Loucy (cell line): ENCODE measurements around the gene RNASEH2C.

ENCODE experiments used
- H2AFZ ChIP-seq: fragments of 200-600 bp; sonication (generic); 2 replicates; pipeline ENCODE4 v1.6.0; 2016; ENCODE audit warnings: antibody characterized with exemption, mild to moderate bottlenecking, low read length, moderate library complexity
- H3F3A ChIP-seq: fragments of 200-600 bp; 2 replicates; pipeline ENCODE4 v1.6.0; 2016; ENCODE audit warnings: antibody characterized with exemption, low read depth, mild to moderate bottlenecking
- H3K27me3 ChIP-seq: fragments of 200-600 bp; sonication (generic); 2 replicates; pipeline ENCODE4 v1.6.1; 2014; ENCODE audit warnings: low read length, mild to moderate bottlenecking; ENCODE audit not compliant: insufficient read depth, poor library complexity, severe bottlenecking
- H3K36me3 ChIP-seq: fragments of 200-600 bp; sonication (generic); 2 replicates; pipeline ENCODE4 v1.6.1; 2016; ENCODE audit warnings: low read length; ENCODE audit not compliant: insufficient read depth
- H3K4me1 ChIP-seq: fragments of 200-600 bp; sonication (generic); 2 replicates; pipeline ENCODE4 v1.5.1; 2014; ENCODE audit warnings: low read length, mild to moderate bottlenecking; ENCODE audit not compliant: insufficient read depth, poor library complexity, severe bottlenecking
- H3K4me2 ChIP-seq: fragments of 200-600 bp; sonication (generic); 2 replicates; pipeline ENCODE4 v1.6.0; 2014; ENCODE audit warnings: antibody characterized with exemption, low read length, low read depth, mild to moderate bottlenecking; ENCODE audit not compliant: poor library complexity, severe bottlenecking
- H3K4me3 ChIP-seq: fragments of 200-600 bp; sonication (generic); 2 replicates; pipeline ENCODE4 v1.5.1; 2014; ENCODE audit warnings: low read length, mild to moderate bottlenecking, mixed read lengths; ENCODE audit not compliant: poor library complexity, severe bottlenecking
- H3K79me2 ChIP-seq: fragments of 200-600 bp; sonication (generic); 2 replicates; pipeline ENCODE4 v1.6.1; 2014; ENCODE audit warnings: low read length; ENCODE audit not compliant: insufficient read depth
- H3K9ac ChIP-seq: fragments of 200-600 bp; sonication (generic); 2 replicates; pipeline ENCODE4 v1.6.0; 2014; ENCODE audit warnings: mild to moderate bottlenecking, low read depth, low read length, moderate library complexity; ENCODE audit not compliant: poor library complexity, severe bottlenecking
- H3K9me2 ChIP-seq: fragments of 200-600 bp; sonication (generic); replicated peaks from 2 replicates; pipeline ENCODE4 v1.6.1; 2016; ENCODE audit warnings: low read depth, low read length, mixed read lengths
- H3K9me3 ChIP-seq: fragments of 200-600 bp; sonication (generic); 2 replicates; pipeline ENCODE4 v1.6.1; 2014; ENCODE audit warnings: mild to moderate bottlenecking, antibody characterized with exemption, low read length, low read depth; ENCODE audit not compliant: insufficient read depth
- H4K20me1 ChIP-seq: fragments of 200-600 bp; sonication (generic); 2 replicates; pipeline ENCODE4 v1.6.0; 2014; ENCODE audit warnings: antibody characterized with exemption, low read length, mild to moderate bottlenecking; ENCODE audit not compliant: insufficient read depth, poor library complexity, severe bottlenecking
- EZH2phosphoT487 ChIP-seq: fragments of 200-600 bp; IDR thresholded peaks from 2 replicates; pipeline ENCODE4 v1.6.1; 2018; ENCODE audit warnings: antibody characterized with exemption, mild to moderate bottlenecking, moderate library complexity, borderline replicate concordance
- TF ChIP-seq, protein P1 (sequence below): fragments of 200-600 bp; sonication (generic); conservative IDR thresholded peaks from 2 replicates; pipeline ENCODE4 v1.5.1; 2014; ENCODE audit warnings: mild to moderate bottlenecking, antibody characterized with exemption, low read length

The RNASEH2C gene

GRCh38 chr11:65716302-65716701, 4.3 kb downstream of the RNASEH2C start:
- Histone ChIP-seq H3K79me2 (peaks cover 59% of the 10 kb centered on the region), H3K4me3 (no peak overlapping the region), H3K9me3 (no peaks in the 10 kb centered on the region), H4K20me1 (peaks cover 33% of the 10 kb centered on the region), H3K9me2 (no peaks in the 10 kb centered on the region), H3K27me3 (no peaks in the 10 kb centered on the region), H3K9ac (no peak overlapping the region), H3K36me3 (peaks cover 48% of the 10 kb centered on the region; the same call in 1 of the 2 replicates), H2AFZ (no peak overlapping the region), H3K4me2 (no peak overlapping the region), H3K4me1 (peaks cover 27% of the 10 kb centered on the region), H3F3A (no peaks in the 10 kb centered on the region)
- TF ChIP-seq EZH2phosphoT487: no peak
- TF ChIP-seq, protein P1, sequence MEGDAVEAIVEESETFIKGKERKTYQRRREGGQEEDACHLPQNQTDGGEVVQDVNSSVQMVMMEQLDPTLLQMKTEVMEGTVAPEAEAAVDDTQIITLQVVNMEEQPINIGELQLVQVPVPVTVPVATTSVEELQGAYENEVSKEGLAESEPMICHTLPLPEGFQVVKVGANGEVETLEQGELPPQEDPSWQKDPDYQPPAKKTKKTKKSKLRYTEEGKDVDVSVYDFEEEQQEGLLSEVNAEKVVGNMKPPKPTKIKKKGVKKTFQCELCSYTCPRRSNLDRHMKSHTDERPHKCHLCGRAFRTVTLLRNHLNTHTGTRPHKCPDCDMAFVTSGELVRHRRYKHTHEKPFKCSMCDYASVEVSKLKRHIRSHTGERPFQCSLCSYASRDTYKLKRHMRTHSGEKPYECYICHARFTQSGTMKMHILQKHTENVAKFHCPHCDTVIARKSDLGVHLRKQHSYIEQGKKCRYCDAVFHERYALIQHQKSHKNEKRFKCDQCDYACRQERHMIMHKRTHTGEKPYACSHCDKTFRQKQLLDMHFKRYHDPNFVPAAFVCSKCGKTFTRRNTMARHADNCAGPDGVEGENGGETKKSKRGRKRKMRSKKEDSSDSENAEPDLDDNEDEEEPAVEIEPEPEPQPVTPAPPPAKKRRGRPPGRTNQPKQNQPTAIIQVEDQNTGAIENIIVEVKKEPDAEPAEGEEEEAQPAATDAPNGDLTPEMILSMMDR: no peak

- Histone ChIP-seq H3K4me3 (no peak overlapping the region), H3K9me2 (no peaks in the 10 kb centered on the region), H4K20me1 (peaks cover 25% of the 10 kb centered on the region), H3K9ac (no peak overlapping the region), H3K4me2 (no peak overlapping the region), H3K27me3 (no peaks in the 10 kb centered on the region), H2AFZ (no peak overlapping the region), H3F3A (no peaks in the 10 kb centered on the region), H3K4me1 (peaks cover 30% of the 10 kb centered on the region), H3K79me2 (peaks cover 50% of the 10 kb centered on the region), H3K36me3 (peaks cover 48% of the 10 kb centered on the region; the same call in 1 of the 2 replicates), H3K9me3 (no peaks in the 10 kb centered on the region)
- TF ChIP-seq, protein P1: no peak
- no peak for TF ChIP-seq EZH2phosphoT487
Measured at GRCh38 chr11:65714433-65714832, 6.2 kb downstream of the RNASEH2C start.

DNA sequence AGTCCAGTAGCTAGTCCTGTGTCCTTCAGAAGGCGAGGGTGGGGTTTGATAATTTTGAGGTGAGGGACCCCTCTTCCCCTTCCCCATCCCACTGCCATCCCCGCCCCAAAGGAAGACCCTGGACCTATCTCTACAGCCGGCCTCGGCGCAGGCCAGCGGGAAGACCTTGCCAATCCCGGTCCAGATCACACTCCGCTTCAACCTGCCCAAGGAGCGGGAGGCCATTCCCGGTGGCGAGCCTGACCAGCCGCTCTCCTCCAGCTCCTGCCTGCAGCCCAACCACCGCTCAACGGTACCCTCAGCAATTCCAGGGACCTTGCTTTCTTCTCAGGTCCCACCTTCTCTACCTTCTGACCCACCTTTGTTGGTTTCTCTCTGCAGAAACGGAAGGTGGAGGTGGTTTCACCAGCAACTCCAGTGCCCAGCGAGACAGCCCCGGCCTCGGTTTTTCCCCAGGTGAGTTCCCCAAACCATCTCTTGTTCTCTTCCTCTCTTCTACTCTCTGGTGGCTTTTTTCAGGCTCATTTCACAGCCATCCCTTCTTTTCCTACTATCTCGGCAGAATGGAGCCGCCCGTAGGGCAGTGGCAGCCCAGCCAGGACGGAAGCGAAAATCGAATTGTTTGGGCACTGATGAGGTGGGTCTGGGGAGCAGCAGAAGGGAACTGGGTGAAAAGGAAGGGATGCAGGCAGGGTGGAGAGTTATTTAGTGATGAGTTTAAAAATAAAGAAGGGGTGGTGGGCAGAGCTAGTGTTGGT, 7.2 kb downstream of the RNASEH2C start:
- H3K9ac ChIP-seq: peak overlapping the region; percentile 83
- no peaks in the 10 kb centered on the region for H3K9me3 ChIP-seq
- H3K36me3 ChIP-seq: peaks cover 39% of the 10 kb centered on the region; the same call in 1 of the 2 replicates
- peak overlapping the region; percentile 87 for H3K4me2 ChIP-seq
- no peaks in the 10 kb centered on the region for H3K27me3 ChIP-seq
- peak overlapping the region; percentile 82 for H3K4me3 ChIP-seq
- no peak overlapping the region for H2AFZ ChIP-seq
- peaks cover 15% of the 10 kb centered on the region for H4K20me1 ChIP-seq
- peaks cover 39% of the 10 kb centered on the region for H3K79me2 ChIP-seq
- H3K4me1 ChIP-seq: peaks cover 19% of the 10 kb centered on the region
- no peaks in the 10 kb centered on the region for H3F3A ChIP-seq
- no peaks in the 10 kb centered on the region for H3K9me2 ChIP-seq
- no peak for TF ChIP-seq EZH2phosphoT487
- TF ChIP-seq, protein P1: no peak
